K562 (cell line): ENCODE measurements around the gene SLC7A11. TPM values are rescaled to one million over a fixed set of nuclear protein-coding genes. Genes with fewer than 3 reads are reported as not detected.
A peak's percentile ranks its signal among the peaks of the same experiment; 100 is the strongest.

Experiments
- ARHGAP35 ChIP-seq: fragments of 450-650 bp; IDR thresholded peaks from 2 replicates; pipeline ENCODE4 v1.6.1; 2018; ENCODE audit not compliant: partially characterized antibody
- HNRNPK ChIP-seq: fragments of 200-400 bp; formaldehyde crosslinking; IDR thresholded peaks from one replicate; pipeline ENCODE4 v1.6.1; 2018; ENCODE audit warnings: mild to moderate bottlenecking, low read depth, low read length; ENCODE audit not compliant: poor library complexity, severe bottlenecking
- KLF16 ChIP-seq: IDR thresholded peaks from 2 replicates; pipeline ENCODE4 v1.6.1; 2016; ENCODE audit warnings: antibody characterized with exemption
- MCM7 ChIP-seq, 2 experiments: fragments of 450-650 bp; IDR thresholded peaks; 2 replicates each; pipeline ENCODE4 v1.6.1; 2016 to 2018
- NR2C1 ChIP-seq, 2 experiments: fragments of 450-650 bp; IDR thresholded peaks; 2 replicates each; pipeline ENCODE4 v1.6.1; 2017; ENCODE audit warnings: mild to moderate bottlenecking in 2 of 2, antibody characterized with exemption in 1 of 2, inconsistent platforms in 1 of 2, missing compliant biosample characterization in 1 of 2, missing genetic modification characterization in 1 of 2
- TEAD1 ChIP-seq, 2 experiments: fragments of 450-650 bp in 1 of 2; sonication (generic) in 1 of 2; formaldehyde crosslinking; IDR thresholded peaks; 2 replicates each; pipeline versions ENCODE4 v1.4.0 to v1.8.0; 2020 to 2022; ENCODE audit warnings: mild to moderate bottlenecking in 2 of 2, missing genetic modification reagents in 1 of 2
- ZNF175 ChIP-seq: fragments of 200-800 bp; sonication (Bioruptor generic); IDR thresholded peaks from 2 replicates; pipeline ENCODE4 v1.6.1; 2016; ENCODE audit warnings: low read depth, mild to moderate bottlenecking, missing genetic modification characterization, missing compliant biosample characterization
- ZNF311 ChIP-seq: fragments of 250-450 bp; sonication (Bioruptor Pico); IDR thresholded peaks from 2 replicates; pipeline ENCODE4 v1.4.0; 2020; ENCODE audit warnings: mild to moderate bottlenecking, moderate library complexity
- ZNF609 ChIP-seq: sonication (generic); formaldehyde crosslinking; IDR thresholded peaks from 2 replicates; pipeline ENCODE4 v1.8.1; 2023; ENCODE audit warnings: missing genetic modification reagents, mild to moderate bottlenecking, borderline replicate concordance
- polyA plus RNA-seq, 8 experiments: library from polyadenylated mRNA; depleted of rRNA in 4 of 8; stranded (reverse) in 5 of 8; unstranded in 3 of 8; fragments of >200 nt; fragmentation: Nextera tagmentation in 2 of 8; fragmentation: Illumina TruSeq in 1 of 8; extraction: Ambion mirVana in 2 of 8; extraction: Trizol in 1 of 8; gene quantifications; 2 replicates each; pipeline versions ENCODE4 v1.2.1 to v1.2.3, GENCODE V29; 2011 to 2014; ENCODE audit warnings: inconsistent platforms in 1 of 8, missing spikeins in 1 of 8
- total RNA-seq, 7 experiments: library from RNA; depleted of rRNA in 6 of 7; stranded (reverse); fragments of >200 nt in 6 of 7; fragmentation: Illumina TruSeq in 2 of 7; extraction: Trizol in 2 of 7; gene quantifications; 2 replicates each; pipeline versions ENCODE4 v1.2.1 to v1.2.3, GENCODE V29; 2011 to 2021; ENCODE audit warnings: low replicate concordance in 1 of 7
- TF ChIP-seq, protein P1 (sequence below), 3 experiments: fragments of 200-800 bp in 1 of 3; sonication (Bioruptor generic) in 1 of 3; sonication (generic) in 1 of 3; formaldehyde crosslinking in 1 of 3; IDR thresholded peaks; 2 replicates each; pipeline versions ENCODE4 v1.6.1 to v1.8.0; 2016 to 2022; ENCODE audit warnings: mild to moderate bottlenecking in 2 of 3, missing compliant biosample characterization in 2 of 3, missing genetic modification characterization in 2 of 3, missing genetic modification reagents in 1 of 3
- TF ChIP-seq, protein P2 (sequence below), 2 experiments: fragments of 450-650 bp; formaldehyde crosslinking in 1 of 2; IDR thresholded peaks; 2 replicates each; pipeline versions ENCODE4 v1.4.0 to v1.6.1; 2014 to 2020; ENCODE audit warnings: mild to moderate bottlenecking in 2 of 2, borderline replicate concordance in 1 of 2, low read depth in 1 of 2

The SLC7A11 gene
- total and polyA plus RNA-seq, 9 of the 15 experiments (the other 6 are each of a cell fraction or from before 2014, with no cell fraction given), result 4.5 to 26.1 (median 13.5) TPM

- TF ChIP-seq ZNF609 (no peak; the same call in 1 of the 2 replicates), KLF16 (no peak), MCM7 (IDR thresholded peaks at IDR 0.05) (0 out of 4 replicates have a peak, but pooled peaks of 1 of the 2 experiments have one; percentile 46), ARHGAP35 (no peak), ZNF175 (CRISPR knock-in tag) (no peak; the same call in 1 of the 2 replicates), HNRNPK (no peak), ZNF311 (CRISPR knock-in tag) (no peak), TEAD1 (CRISPR knock-in tag; IDR thresholded peaks at IDR 0.05) (no peak; a peak in 1 of 4 replicates), NR2C1 (IDR thresholded peaks at IDR 0.05) (no peak), NR2C1 (tag; IDR thresholded peaks at IDR 0.05) (no peak)
- TF ChIP-seq, protein P1, sequence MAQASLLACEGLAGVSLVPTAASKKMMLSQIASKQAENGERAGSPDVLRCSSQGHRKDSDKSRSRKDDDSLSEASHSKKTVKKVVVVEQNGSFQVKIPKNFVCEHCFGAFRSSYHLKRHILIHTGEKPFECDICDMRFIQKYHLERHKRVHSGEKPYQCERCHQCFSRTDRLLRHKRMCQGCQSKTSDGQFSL (CRISPR knock-in tag; IDR thresholded peaks at IDR 0.05), result no peak
- TF ChIP-seq, protein P1 (tag; IDR thresholded peaks at IDR 0.05), result no peak
- TF ChIP-seq, protein P2, sequence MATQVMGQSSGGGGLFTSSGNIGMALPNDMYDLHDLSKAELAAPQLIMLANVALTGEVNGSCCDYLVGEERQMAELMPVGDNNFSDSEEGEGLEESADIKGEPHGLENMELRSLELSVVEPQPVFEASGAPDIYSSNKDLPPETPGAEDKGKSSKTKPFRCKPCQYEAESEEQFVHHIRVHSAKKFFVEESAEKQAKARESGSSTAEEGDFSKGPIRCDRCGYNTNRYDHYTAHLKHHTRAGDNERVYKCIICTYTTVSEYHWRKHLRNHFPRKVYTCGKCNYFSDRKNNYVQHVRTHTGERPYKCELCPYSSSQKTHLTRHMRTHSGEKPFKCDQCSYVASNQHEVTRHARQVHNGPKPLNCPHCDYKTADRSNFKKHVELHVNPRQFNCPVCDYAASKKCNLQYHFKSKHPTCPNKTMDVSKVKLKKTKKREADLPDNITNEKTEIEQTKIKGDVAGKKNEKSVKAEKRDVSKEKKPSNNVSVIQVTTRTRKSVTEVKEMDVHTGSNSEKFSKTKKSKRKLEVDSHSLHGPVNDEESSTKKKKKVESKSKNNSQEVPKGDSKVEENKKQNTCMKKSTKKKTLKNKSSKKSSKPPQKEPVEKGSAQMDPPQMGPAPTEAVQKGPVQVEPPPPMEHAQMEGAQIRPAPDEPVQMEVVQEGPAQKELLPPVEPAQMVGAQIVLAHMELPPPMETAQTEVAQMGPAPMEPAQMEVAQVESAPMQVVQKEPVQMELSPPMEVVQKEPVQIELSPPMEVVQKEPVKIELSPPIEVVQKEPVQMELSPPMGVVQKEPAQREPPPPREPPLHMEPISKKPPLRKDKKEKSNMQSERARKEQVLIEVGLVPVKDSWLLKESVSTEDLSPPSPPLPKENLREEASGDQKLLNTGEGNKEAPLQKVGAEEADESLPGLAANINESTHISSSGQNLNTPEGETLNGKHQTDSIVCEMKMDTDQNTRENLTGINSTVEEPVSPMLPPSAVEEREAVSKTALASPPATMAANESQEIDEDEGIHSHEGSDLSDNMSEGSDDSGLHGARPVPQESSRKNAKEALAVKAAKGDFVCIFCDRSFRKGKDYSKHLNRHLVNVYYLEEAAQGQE (IDR thresholded peaks at IDR 0.05; ENCODE audit: borderline replicate concordance), result no peak; the same call in 1 of the 2 replicates
- TF ChIP-seq, protein P2 (CRISPR knock-in tag; IDR thresholded peaks at IDR 0.05; ENCODE audit: low read depth), result no peak
Measured at GRCh38 chr4:138242076-138242833, at the start of gene SLC7A11 (continued).
